LNCaP clone FGC (cell line): ENCODE results near the gene ZNF490.
"Not testable (repeated sequence)": the region's sequence is repeated elsewhere in the genome, so short reads cannot be mapped to it uniquely, and the experiment has no call there.

ENCODE experiments used
- DNase-seq: peaks from one replicate; pipeline ENCODE4 v3.0.0-alpha.2; 2011; ENCODE audit warnings: low read depth
- H3K4me3 ChIP-seq: 2 replicates; pipeline ENCODE4 v1.5.1; 2011; ENCODE audit warnings: mild to moderate bottlenecking, low read depth, low read length, control low read depth
- TF ChIP-seq, protein P1 (sequence below): IDR thresholded peaks from 2 replicates; pipeline ENCODE4 v1.5.1; 2012; ENCODE audit warnings: mild to moderate bottlenecking; ENCODE audit not compliant: control insufficient read depth, insufficient read depth; ENCODE audit errors: extremely low read depth

The ZNF490 gene

DNA sequence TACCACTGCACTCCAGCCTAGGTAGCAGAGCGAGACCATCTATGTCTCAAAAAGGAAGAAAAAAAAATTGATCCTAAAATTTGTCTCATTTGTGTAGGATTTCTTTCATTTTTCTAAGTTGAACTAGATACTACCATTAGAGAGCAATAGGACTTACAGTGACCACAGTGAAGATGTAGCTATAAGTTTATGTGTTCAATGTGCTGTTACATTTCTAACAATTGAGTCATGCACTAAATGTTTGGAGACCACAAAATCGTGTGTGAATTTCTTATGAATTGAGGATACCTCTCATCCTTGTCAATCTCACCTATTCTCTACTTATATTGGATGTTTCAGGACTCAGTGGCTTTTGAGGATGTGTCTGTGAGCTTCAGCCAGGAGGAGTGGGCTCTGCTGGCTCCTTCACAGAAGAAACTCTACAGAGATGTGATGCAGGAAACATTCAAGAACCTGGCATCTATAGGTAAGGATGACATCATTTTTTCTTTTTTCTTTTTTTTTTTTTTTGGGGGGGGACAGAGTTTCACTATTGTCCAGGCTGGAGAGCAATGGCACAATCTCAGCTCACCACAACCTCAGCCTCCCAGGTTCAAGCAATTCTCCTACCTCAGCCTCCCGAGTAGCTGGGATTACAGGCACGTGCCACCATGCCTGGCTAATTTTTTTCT is 12.9 kb upstream of the ZNF490 start:
- DNase-seq, result no peak
- TF ChIP-seq, protein P1, sequence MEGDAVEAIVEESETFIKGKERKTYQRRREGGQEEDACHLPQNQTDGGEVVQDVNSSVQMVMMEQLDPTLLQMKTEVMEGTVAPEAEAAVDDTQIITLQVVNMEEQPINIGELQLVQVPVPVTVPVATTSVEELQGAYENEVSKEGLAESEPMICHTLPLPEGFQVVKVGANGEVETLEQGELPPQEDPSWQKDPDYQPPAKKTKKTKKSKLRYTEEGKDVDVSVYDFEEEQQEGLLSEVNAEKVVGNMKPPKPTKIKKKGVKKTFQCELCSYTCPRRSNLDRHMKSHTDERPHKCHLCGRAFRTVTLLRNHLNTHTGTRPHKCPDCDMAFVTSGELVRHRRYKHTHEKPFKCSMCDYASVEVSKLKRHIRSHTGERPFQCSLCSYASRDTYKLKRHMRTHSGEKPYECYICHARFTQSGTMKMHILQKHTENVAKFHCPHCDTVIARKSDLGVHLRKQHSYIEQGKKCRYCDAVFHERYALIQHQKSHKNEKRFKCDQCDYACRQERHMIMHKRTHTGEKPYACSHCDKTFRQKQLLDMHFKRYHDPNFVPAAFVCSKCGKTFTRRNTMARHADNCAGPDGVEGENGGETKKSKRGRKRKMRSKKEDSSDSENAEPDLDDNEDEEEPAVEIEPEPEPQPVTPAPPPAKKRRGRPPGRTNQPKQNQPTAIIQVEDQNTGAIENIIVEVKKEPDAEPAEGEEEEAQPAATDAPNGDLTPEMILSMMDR, result no peak

DNA sequence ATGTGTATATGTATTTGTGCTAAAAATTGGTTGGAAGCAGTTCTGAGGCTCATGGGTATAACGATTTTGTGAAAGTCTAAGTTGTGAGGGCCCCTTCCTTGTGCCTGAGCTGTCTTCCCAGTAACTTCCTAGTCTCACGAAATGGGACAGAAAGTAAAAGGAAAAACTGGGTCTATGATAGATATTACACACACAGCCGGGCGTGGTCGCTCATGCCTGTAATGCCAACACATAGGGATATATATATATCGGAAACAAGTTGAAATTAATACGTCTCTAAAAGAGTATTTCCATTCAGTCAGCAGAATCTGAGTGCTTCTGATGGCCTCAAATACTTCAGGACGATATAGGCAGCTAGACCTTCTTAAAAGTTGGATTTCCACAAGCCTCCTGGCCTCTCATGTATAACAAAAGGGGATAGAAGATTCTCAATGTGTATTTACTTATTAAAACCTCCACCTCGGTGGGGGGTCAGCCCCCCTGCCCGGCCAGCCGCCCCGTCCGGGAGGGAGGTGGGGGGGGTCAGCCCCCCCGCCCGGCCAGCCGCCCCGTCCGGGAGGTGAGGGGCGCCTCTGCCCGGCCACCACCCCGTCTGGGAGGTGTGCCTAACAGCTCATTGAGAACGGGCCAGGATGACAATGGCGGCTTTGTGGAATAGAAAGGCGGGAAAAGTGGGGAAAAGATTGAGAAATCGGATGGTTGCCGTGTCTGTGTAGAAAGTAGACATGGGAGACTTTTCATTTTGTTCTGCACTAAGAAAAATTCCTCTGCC is 10.8 kb upstream of the ZNF490 start:
- H3K4me3 ChIP-seq, DNase-seq: not testable (repeated sequence)

More for the DNA sequence above, 12.9 kb upstream of the ZNF490 start:
- H3K4me3 ChIP-seq, result no peak overlapping the region

DNA sequence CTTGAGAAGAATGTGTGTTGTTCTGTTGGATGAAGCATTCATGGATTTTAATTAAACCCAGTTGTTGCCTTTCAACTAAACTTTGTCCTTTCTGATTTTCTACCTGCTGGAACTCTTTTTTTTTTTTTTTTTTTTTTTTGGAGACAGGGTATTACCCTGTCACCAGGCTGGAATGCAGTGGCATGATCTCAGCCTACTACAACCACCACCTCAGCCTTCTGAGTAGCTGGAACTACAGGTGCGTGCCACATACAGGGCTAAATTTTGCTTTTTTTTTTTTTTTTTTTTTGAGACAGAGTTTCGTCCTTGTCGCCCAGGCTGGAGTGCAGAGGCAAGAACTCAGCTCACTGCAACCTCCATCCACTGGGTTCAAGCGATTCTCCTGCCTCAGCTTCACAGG is 7.0 kb upstream of the ZNF490 start:
- no peak for DNase-seq
- H3K4me3 ChIP-seq, result no peak overlapping the region
- TF ChIP-seq, protein P1, result no peak

DNA sequence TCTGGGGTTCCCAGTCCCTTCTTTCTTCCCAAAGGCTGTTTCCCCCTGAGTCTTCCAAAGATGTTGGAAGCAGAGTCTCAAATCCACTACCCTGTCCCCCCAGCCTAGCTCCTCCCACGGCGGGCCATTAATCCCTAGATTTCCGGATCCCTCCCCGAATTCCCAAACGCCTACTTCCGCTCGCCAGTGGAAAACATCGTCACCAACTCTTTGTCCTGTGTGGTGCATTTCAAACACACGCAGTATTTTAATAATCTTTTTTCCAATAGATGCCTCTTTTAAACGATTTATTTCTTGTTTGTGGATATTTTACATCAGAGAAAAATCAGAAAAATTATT is 717 bp upstream of the ZNF490 start:
- TF ChIP-seq, protein P1, result no peak
- DNase-seq, result peak; percentile 43
- H3K4me3 ChIP-seq, result peak overlapping the region; percentile 93

GRCh38 chr19:12607631-12608030 is 3.0 kb downstream of the ZNF490 start:
- TF ChIP-seq, protein P1, result no peak
- DNase-seq, result no peak
- H3K4me3 ChIP-seq, result no peak overlapping the region

DNA sequence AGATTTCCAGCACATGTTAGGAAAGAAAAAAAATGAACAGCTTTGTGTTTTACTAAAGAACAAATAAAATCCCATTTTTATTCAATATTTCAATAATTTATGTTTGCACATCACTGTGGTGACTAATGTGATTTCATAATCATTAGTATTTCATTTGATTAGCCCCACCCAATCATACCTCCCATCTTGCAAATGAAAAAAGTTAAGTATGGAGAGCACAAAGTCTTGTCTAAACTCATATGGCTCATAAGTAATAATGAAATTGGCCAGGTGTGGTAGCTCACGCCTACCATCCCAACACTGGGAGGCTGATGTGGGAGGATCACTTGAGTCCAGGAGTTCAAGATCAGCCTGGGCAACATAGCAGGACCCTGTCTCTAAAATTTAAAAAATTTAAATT is 3.8 kb downstream of the ZNF490 start:
- TF ChIP-seq, protein P1, result no peak
- no peak for DNase-seq

GRCh38 chr19:12603714-12604113 is 6.9 kb downstream of the ZNF490 start:
- TF ChIP-seq, protein P1, result no peak
- no peak overlapping the region for H3K4me3 ChIP-seq
- no peak for DNase-seq

More for the DNA sequence above, 3.8 kb downstream of the ZNF490 start:
- H3K4me3 ChIP-seq, result no peak overlapping the region
